ENCODE measurements around the gene ESPN.
"Not testable (repeated sequence)": the region's sequence is repeated elsewhere in the genome, so short reads cannot be mapped to it uniquely, and the experiment has no call there.

Gene ESPN

GRCh38 chr1:6447016-6447817 is 22.6 kb downstream of the ESPN start:
- no peak for DNase-seq (ENCODE audit: low read depth in 1 of 2, low spot score in 1 of 2)

GRCh38 chr1:6447818-6448748 is 23.5 kb downstream of the ESPN start:
- DNase-seq (ENCODE audit: low read depth in 1 of 2, low spot score in 1 of 2) = no peak

GRCh38 chr1:6448749-6449631 is 24.4 kb downstream of the ESPN start:
- no peak for DNase-seq (ENCODE audit: low read depth in 1 of 2, low spot score in 1 of 2)

- DNase-seq (ENCODE audit: low read depth in 1 of 2, low spot score in 1 of 2) = no peak
Measured at GRCh38 chr1:6450005-6450450, 25.5 kb downstream of the ESPN start.

- DNase-seq (ENCODE audit: low read depth in 1 of 2, low spot score in 1 of 2) = not testable (repeated sequence)
Measured at GRCh38 chr1:6450486-6450885, 25.9 kb downstream of the ESPN start.

- no peak for DNase-seq (ENCODE audit: low read depth in 1 of 2, low spot score in 1 of 2)
Measured at GRCh38 chr1:6450943-6451373, 26.4 kb downstream of the ESPN start.

GRCh38 chr1:6453895-6454855 is 29.6 kb downstream of the ESPN start:
- DNase-seq (ENCODE audit: low read depth in 1 of 2, low spot score in 1 of 2) = not testable (repeated sequence)

GRCh38 chr1:6454856-6455751 is 30.5 kb downstream of the ESPN start:
- peak in 1 of 2 donors; percentile 27 for DNase-seq (ENCODE audit: low read depth in 1 of 2, low spot score in 1 of 2)

GRCh38 chr1:6455752-6456520 is 31.4 kb downstream of the ESPN start:
- not testable (repeated sequence) for DNase-seq (ENCODE audit: low read depth in 1 of 2, low spot score in 1 of 2)

GRCh38 chr1:6456800-6457466 is 32.4 kb downstream of the ESPN start:
- DNase-seq (ENCODE audit: low read depth in 1 of 2, low spot score in 1 of 2) = no peak

- DNase-seq (ENCODE audit: low read depth in 1 of 2, low spot score in 1 of 2) = peak in 1 of 2 donors; percentile 55
Measured at GRCh38 chr1:6459850-6460265, 35.3 kb downstream of the ESPN start.

GRCh38 chr1:6460301-6461050 is 35.9 kb downstream of the ESPN start:
- DNase-seq (ENCODE audit: low read depth in 1 of 2, low spot score in 1 of 2) = peak; percentile 85 to 88

- no peak for DNase-seq (ENCODE audit: low read depth in 1 of 2, low spot score in 1 of 2)
Measured at GRCh38 chr1:6461051-6461530, 36.5 kb downstream of the ESPN start.

- DNase-seq (ENCODE audit: low read depth in 1 of 2, low spot score in 1 of 2) = no peak
Measured at GRCh38 chr1:6461538-6462411, 37.2 kb downstream of the ESPN start.

GRCh38 chr1:6462412-6463119 is 38.0 kb downstream of the ESPN start:
- DNase-seq (ENCODE audit: low read depth in 1 of 2, low spot score in 1 of 2) = no peak
